Spinal cord (tissue), 10 donors: ENCODE data around the gene TRPM3. TPM values are rescaled to one million over a fixed set of nuclear protein-coding genes. Genes with fewer than 3 reads are reported as not detected.

Experiments
- DNase-seq, 6 donors: peaks; one replicate each; pipeline versions ENCODE4 v3.0.0 to v3.0.0-alpha.2; 2013 to 2015; ENCODE audit warnings: low spot score in 6 of 6, low read depth in 4 of 6
- H3K27ac ChIP-seq: one replicate; pipeline ENCODE4 v1.5.1; 2013; ENCODE audit warnings: low read depth, low read length, control low read depth
- H3K27me3 ChIP-seq: one replicate; pipeline ENCODE4 v1.6.1; 2013; ENCODE audit warnings: low read length; ENCODE audit not compliant: control insufficient read depth, insufficient read depth
- H3K36me3 ChIP-seq: one replicate; pipeline ENCODE4 v1.6.1; 2013; ENCODE audit warnings: low read length; ENCODE audit not compliant: control insufficient read depth, insufficient read depth
- H3K4me1 ChIP-seq: one replicate; pipeline ENCODE4 v1.6.1; 2013; ENCODE audit warnings: low read length; ENCODE audit not compliant: control insufficient read depth, insufficient read depth
- H3K4me3 ChIP-seq: one replicate; pipeline ENCODE4 v1.5.1; 2013; ENCODE audit warnings: low read depth, low read length, control low read depth
- H3K9me3 ChIP-seq: one replicate; pipeline ENCODE4 v1.6.1; 2013; ENCODE audit warnings: low read length; ENCODE audit not compliant: control insufficient read depth, insufficient read depth
- WGBS: methylation state at CpG from one replicate; pipeline ENCODE4 v1.1.5; 2013; ENCODE audit warnings: missing lambda C conversion rate; ENCODE audit not compliant: insufficient coverage; 5-methylcytosine and 5-hydroxymethylcytosine counted together
- polyA plus RNA-seq, 2 donors: library from polyadenylated mRNA; unstranded; fragments of 120-200 nt; gene quantifications; one replicate each; pipeline ENCODE4 v1.2.1, GENCODE V29; 2013; ENCODE audit not compliant: insufficient read length in 2 of 2
- total RNA-seq, 2 donors: library from RNA; depleted of rRNA in 1 of 2; stranded (reverse); fragments of 120-200 nt in 1 of 2; fragments of >200 nt in 1 of 2; gene quantifications; one replicate each; pipeline versions ENCODE4 v1.2.3 to v1.2.4, GENCODE V29; 2013 to 2014
- donor health status: healthy.

Gene TRPM3
- total and polyA plus RNA-seq, 4 donors: 16.7 to 198 (median 37.6) TPM

- H3K27me3 ChIP-seq: no peaks in the 10 kb centered on the region
- H3K27ac ChIP-seq: no peak overlapping the region
- WGBS: no CpG with 5 or more reads among the region's 2 CpGs
- no peaks in the 10 kb centered on the region for H3K9me3 ChIP-seq
- H3K36me3 ChIP-seq: no peaks in the 10 kb centered on the region
- no peak for DNase-seq
- no peaks in the 10 kb centered on the region for H3K4me1 ChIP-seq
- H3K4me3 ChIP-seq: no peak overlapping the region
Measured at GRCh38 chr9:71073494-71073893, 47.9 kb downstream of the TRPM3 start.

- no peak overlapping the region for H3K4me3 ChIP-seq
- 82% methylated on average over 4 of the region's 5 CpGs for WGBS
- H3K4me1 ChIP-seq: no peaks in the 10 kb centered on the region
- H3K36me3 ChIP-seq: no peaks in the 10 kb centered on the region
- H3K27ac ChIP-seq: no peak overlapping the region
- H3K9me3 ChIP-seq: no peaks in the 10 kb centered on the region
- DNase-seq: no peak
- H3K27me3 ChIP-seq: no peaks in the 10 kb centered on the region
Measured at GRCh38 chr9:71072587-71072986, 48.8 kb downstream of the TRPM3 start.

GRCh38 chr9:71071633-71072032, 49.8 kb downstream of the TRPM3 start:
- no CpG with 5 or more reads among the region's 1 CpG for WGBS

GRCh38 chr9:71058660-71059059, 62.8 kb downstream of the TRPM3 start:
- no peaks in the 10 kb centered on the region for H3K36me3 ChIP-seq
- H3K4me3 ChIP-seq: no peak overlapping the region
- H3K27me3 ChIP-seq: no peaks in the 10 kb centered on the region
- no peaks in the 10 kb centered on the region for H3K4me1 ChIP-seq
- H3K9me3 ChIP-seq: no peaks in the 10 kb centered on the region
- DNase-seq: no peak
- no peak overlapping the region for H3K27ac ChIP-seq
- 100% methylated on average over 2 of the region's 2 CpGs for WGBS

More at GRCh38 chr9:71071633-71072032, 49.8 kb downstream of the TRPM3 start:
- no peak overlapping the region for H3K27ac ChIP-seq
- DNase-seq: no peak
- no peak overlapping the region for H3K4me3 ChIP-seq
- no peaks in the 10 kb centered on the region for H3K4me1 ChIP-seq
- no peaks in the 10 kb centered on the region for H3K27me3 ChIP-seq
- no peaks in the 10 kb centered on the region for H3K36me3 ChIP-seq
- no peaks in the 10 kb centered on the region for H3K9me3 ChIP-seq

GRCh38 chr9:71052287-71052686, 69.1 kb downstream of the TRPM3 start:
- 75% methylated on average over 4 of the region's 4 CpGs for WGBS
- no peaks in the 10 kb centered on the region for H3K27me3 ChIP-seq
- H3K27ac ChIP-seq: no peak overlapping the region
- no peaks in the 10 kb centered on the region for H3K9me3 ChIP-seq
- no peak for DNase-seq
- H3K36me3 ChIP-seq: no peaks in the 10 kb centered on the region
- no peaks in the 10 kb centered on the region for H3K4me1 ChIP-seq
- no peak overlapping the region for H3K4me3 ChIP-seq

DNA sequence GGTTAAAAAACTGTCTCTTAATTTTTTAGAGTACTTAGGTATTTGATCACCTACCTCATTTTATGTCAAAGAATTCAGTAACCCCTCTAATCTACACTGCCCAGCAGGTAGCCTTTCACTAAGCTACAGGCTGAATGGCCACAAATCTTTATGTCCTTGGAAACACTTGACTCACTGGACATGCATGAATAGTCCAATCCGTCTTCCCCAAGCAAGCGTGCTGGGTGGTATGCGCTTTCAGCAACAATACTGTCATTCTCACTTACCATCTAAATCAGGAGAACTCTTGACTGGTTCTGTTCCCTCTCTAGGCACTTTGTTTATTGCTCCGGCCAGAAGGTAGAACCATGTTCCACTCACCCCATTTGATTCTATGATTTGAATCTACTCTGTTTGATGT, 73.1 kb downstream of the TRPM3 start:
- H3K4me3 ChIP-seq: no peak overlapping the region
- no peak for DNase-seq
- H3K36me3 ChIP-seq: no peaks in the 10 kb centered on the region
- no peak overlapping the region for H3K27ac ChIP-seq
- H3K9me3 ChIP-seq: no peaks in the 10 kb centered on the region
- H3K4me1 ChIP-seq: no peaks in the 10 kb centered on the region
- H3K27me3 ChIP-seq: no peaks in the 10 kb centered on the region
- 9% methylated on average over 3 of the region's 4 CpGs for WGBS

- H3K4me3 ChIP-seq: no peak overlapping the region
- no peaks in the 10 kb centered on the region for H3K9me3 ChIP-seq
- H3K27ac ChIP-seq: no peak overlapping the region
- no CpG with 5 or more reads among the region's 3 CpGs for WGBS
- no peaks in the 10 kb centered on the region for H3K4me1 ChIP-seq
- H3K36me3 ChIP-seq: no peaks in the 10 kb centered on the region
- DNase-seq: peak in 1 of 6 donors; percentile 55
- no peaks in the 10 kb centered on the region for H3K27me3 ChIP-seq
Measured at GRCh38 chr9:71042448-71042990, 78.9 kb downstream of the TRPM3 start.

DNA sequence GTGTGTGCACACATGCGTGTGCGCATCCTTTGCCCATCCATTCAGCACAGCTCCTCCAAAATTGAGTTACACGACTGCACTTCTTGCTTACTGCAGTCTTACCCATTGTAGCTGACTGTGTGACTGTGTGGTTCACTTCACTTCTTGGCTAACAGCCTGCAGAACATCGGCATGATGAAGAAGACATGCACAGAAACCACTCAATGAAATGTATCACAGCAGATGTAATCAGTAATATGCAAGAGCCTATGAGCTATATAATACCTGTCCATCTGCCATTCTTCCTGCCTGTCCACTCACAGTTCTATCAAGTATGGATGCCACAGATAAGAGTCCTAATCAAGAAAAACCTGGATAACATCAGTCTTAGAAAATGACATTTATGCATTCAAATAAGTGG, 83.9 kb downstream of the TRPM3 start:
- H3K4me3 ChIP-seq: no peak overlapping the region
- no peaks in the 10 kb centered on the region for H3K4me1 ChIP-seq
- H3K27me3 ChIP-seq: no peaks in the 10 kb centered on the region
- no peaks in the 10 kb centered on the region for H3K36me3 ChIP-seq
- H3K27ac ChIP-seq: no peak overlapping the region
- DNase-seq: no peak
- H3K9me3 ChIP-seq: no peaks in the 10 kb centered on the region
- WGBS: 40% methylated on average over 1 of the region's 4 CpGs

- peak in 5 of 6 donors; percentile 9 to 82 (median 22) for DNase-seq
Measured at GRCh38 chr9:71036501-71036900, 84.9 kb downstream of the TRPM3 start.

GRCh38 chr9:71032779-71033178, 88.6 kb downstream of the TRPM3 start:
- Histone ChIP-seq H3K27ac (no peak overlapping the region), H3K9me3 (no peaks in the 10 kb centered on the region), H3K4me3 (no peak overlapping the region), H3K4me1 (no peaks in the 10 kb centered on the region), H3K36me3 (no peaks in the 10 kb centered on the region), H3K27me3 (no peaks in the 10 kb centered on the region)
- DNase-seq: no peak

More at GRCh38 chr9:71036501-71036900, 84.9 kb downstream of the TRPM3 start:
- WGBS: 0% methylated on average over 1 of the region's 4 CpGs
- no peaks in the 10 kb centered on the region for H3K4me1 ChIP-seq
- no peak overlapping the region for H3K27ac ChIP-seq
- H3K4me3 ChIP-seq: no peak overlapping the region
- H3K27me3 ChIP-seq: no peaks in the 10 kb centered on the region
- H3K9me3 ChIP-seq: no peaks in the 10 kb centered on the region
- H3K36me3 ChIP-seq: no peaks in the 10 kb centered on the region
